GM12875 (cell line): ENCODE results near the gene MTHFSD.

Experiments used
- H3K4me3 ChIP-seq: one replicate; pipeline ENCODE4 v1.5.1; 2011; ENCODE audit warnings: low read depth, low read length, control low read depth
- CTCF ChIP-seq: IDR thresholded peaks from 2 replicates; pipeline ENCODE4 v1.5.1; 2011; ENCODE audit warnings: low read depth, mild to moderate bottlenecking, control low read depth, inconsistent platforms, low read length, moderate library complexity, borderline replicate concordance; ENCODE audit not compliant: insufficient read depth

The MTHFSD gene

GRCh38 chr16:86496262-86496928 is 58.6 kb downstream of the MTHFSD start:
- H3K4me3 ChIP-seq = no peak overlapping the region
- TF ChIP-seq CTCF = no peak

- H3K4me3 ChIP-seq = no peak overlapping the region
- TF ChIP-seq CTCF = no peak
These were observed 59.2 kb downstream of the MTHFSD start for GRCh38 chr16:86495756-86496261.

- H3K4me3 ChIP-seq = no peak overlapping the region
- no peak for TF ChIP-seq CTCF
These were observed 59.7 kb downstream of the MTHFSD start for GRCh38 chr16:86495357-86495701.

- no peak overlapping the region for H3K4me3 ChIP-seq
- TF ChIP-seq CTCF = no peak
These were observed 60.3 kb downstream of the MTHFSD start for GRCh38 chr16:86494565-86495356.

GRCh38 chr16:86494039-86494564 is 60.9 kb downstream of the MTHFSD start:
- TF ChIP-seq CTCF = no peak
- H3K4me3 ChIP-seq = no peak overlapping the region

- TF ChIP-seq CTCF = no peak
- H3K4me3 ChIP-seq = no peak overlapping the region
These were observed 61.9 kb downstream of the MTHFSD start for GRCh38 chr16:86492961-86493629.
